Activated CD8-positive, alpha-beta memory T cell treated with anti-CD3 and anti-CD28 coated beads, Interleukin-2, amount 50 U/mL, for 24 hours (primary cell): ENCODE results near the gene CCDC69.
"Not testable (repeated sequence)": the region's sequence is repeated elsewhere in the genome, so short reads cannot be mapped to it uniquely, and the experiment has no call there.

Source experiments
- DNase-seq: peaks from one replicate; pipeline ENCODE4 v3.0.0-alpha.2; 2020; ENCODE audit errors: extremely low read depth

The CCDC69 gene

GRCh38 chr5:151192626-151193025, 31.3 kb downstream of the CCDC69 start:
- no peak for DNase-seq

GRCh38 chr5:151191661-151192060, 32.2 kb downstream of the CCDC69 start:
- no peak for DNase-seq

- no peak for DNase-seq
These were observed 34.7 kb downstream of the CCDC69 start for GRCh38 chr5:151189151-151189550.

GRCh38 chr5:151186538-151186937, 37.4 kb downstream of the CCDC69 start:
- DNase-seq = no peak

- DNase-seq = no peak
These were observed 37.8 kb downstream of the CCDC69 start for GRCh38 chr5:151186052-151186451.

- DNase-seq = no peak
These were observed 39.4 kb downstream of the CCDC69 start for GRCh38 chr5:151184316-151185042.

GRCh38 chr5:151183456-151184245, 40.2 kb downstream of the CCDC69 start:
- DNase-seq = no peak

- DNase-seq = no peak
These were observed 40.9 kb downstream of the CCDC69 start for GRCh38 chr5:151182976-151183375.

- DNase-seq = no peak
These were observed 41.4 kb downstream of the CCDC69 start for GRCh38 chr5:151182524-151182900.

- DNase-seq = no peak
These were observed 41.9 kb downstream of the CCDC69 start for GRCh38 chr5:151181818-151182523.

GRCh38 chr5:151180291-151180690, 43.6 kb downstream of the CCDC69 start:
- no peak for DNase-seq

- DNase-seq = no peak
These were observed 44.4 kb downstream of the CCDC69 start for GRCh38 chr5:151179489-151179840.

GRCh38 chr5:151178777-151179488, 45.0 kb downstream of the CCDC69 start:
- no peak for DNase-seq

- no peak for DNase-seq
These were observed 45.5 kb downstream of the CCDC69 start for GRCh38 chr5:151178372-151178771.

- DNase-seq = not testable (repeated sequence)
These were observed 47.6 kb downstream of the CCDC69 start for GRCh38 chr5:151176268-151176667.

- no peak for DNase-seq
These were observed 49.2 kb downstream of the CCDC69 start for GRCh38 chr5:151174612-151175101.

GRCh38 chr5:151173711-151174611, 49.9 kb downstream of the CCDC69 start:
- DNase-seq = no peak

GRCh38 chr5:151171529-151171928, 52.4 kb downstream of the CCDC69 start:
- DNase-seq = no peak

GRCh38 chr5:151168602-151169344, 55.1 kb downstream of the CCDC69 start:
- DNase-seq = no peak

- DNase-seq = no peak
These were observed 56.9 kb downstream of the CCDC69 start for GRCh38 chr5:151167022-151167421.
